NCI-H748 (cell line): ENCODE measurements around the gene PPY.
A peak's percentile ranks its signal among the peaks of the same experiment; 100 is the strongest.
"Not testable (repeated sequence)": the region's sequence is repeated elsewhere in the genome, so short reads cannot be mapped to it uniquely, and the experiment has no call there.

Source experiments
- DNase-seq: peaks from one replicate; lab custom pipeline; 2025; ENCODE audit not compliant: unreplicated experiment; lab: John Stamatoyannopoulos, UW

The PPY gene

GRCh38 chr17:43932357-43932756, 9.9 kb downstream of the PPY start:
- DNase-seq = no peak

- no peak for DNase-seq
Observed at GRCh38 chr17:43931062-43931571, 11.2 kb downstream of the PPY start.

GRCh38 chr17:43928609-43929008, 13.7 kb downstream of the PPY start:
- peak; percentile 35 for DNase-seq

GRCh38 chr17:43927929-43928328, 14.3 kb downstream of the PPY start:
- not testable (repeated sequence) for DNase-seq

GRCh38 chr17:43927060-43927864, 15.0 kb downstream of the PPY start:
- DNase-seq = peak; percentile 46

- DNase-seq = no peak
Observed at GRCh38 chr17:43924558-43924957, 17.7 kb downstream of the PPY start.

- no peak for DNase-seq
Observed at GRCh38 chr17:43920500-43921095, 21.7 kb downstream of the PPY start.

- no peak for DNase-seq
Observed at GRCh38 chr17:43918026-43918389, 24.3 kb downstream of the PPY start.

- no peak for DNase-seq
Observed at GRCh38 chr17:43917348-43918025, 24.8 kb downstream of the PPY start.

- no peak for DNase-seq
Observed at GRCh38 chr17:43917016-43917347, 25.3 kb downstream of the PPY start.

- no peak for DNase-seq
Observed at GRCh38 chr17:43916385-43916784, 25.9 kb downstream of the PPY start.

GRCh38 chr17:43915559-43915958, 26.7 kb downstream of the PPY start:
- DNase-seq = no peak

GRCh38 chr17:43914451-43914850, 27.8 kb downstream of the PPY start:
- no peak for DNase-seq

- no peak for DNase-seq
Observed at GRCh38 chr17:43913584-43913983, 28.7 kb downstream of the PPY start.

- no peak for DNase-seq
Observed at GRCh38 chr17:43912635-43913304, 29.5 kb downstream of the PPY start.

GRCh38 chr17:43911904-43912303, 30.4 kb downstream of the PPY start:
- no peak for DNase-seq

- DNase-seq = no peak
Observed at GRCh38 chr17:43909537-43910231, 32.6 kb downstream of the PPY start.

- peak; percentile 79 for DNase-seq
Observed at GRCh38 chr17:43907998-43908721, 34.1 kb downstream of the PPY start.

GRCh38 chr17:43907425-43907981, 34.8 kb downstream of the PPY start, which contains the start of gene MPP2:
TSS of gene MPP2 (minus strand) at chr17:43907536. CDS start at chr17:43904460, 3,076 bp downstream.
- DNase-seq = peak; percentile 88

GRCh38 chr17:43906951-43907424, 35.3 kb downstream of the PPY start:
- peak; percentile 34 for DNase-seq
